Activated CD4-positive, alpha-beta T cell treated with anti-CD3 and anti-CD28 coated beads, Interleukin-2, amount 50 U/mL, for 4 hours (primary cell): Measurements from ENCODE around the gene RFWD3.
"Not testable (repeated sequence)": the region's sequence is repeated elsewhere in the genome, so short reads cannot be mapped to it uniquely, and the experiment has no call there.

Experiments
- DNase-seq, 2 experiments: peaks; one replicate each; pipeline ENCODE4 v3.0.0-alpha.2; 2020

Gene RFWD3

DNA sequence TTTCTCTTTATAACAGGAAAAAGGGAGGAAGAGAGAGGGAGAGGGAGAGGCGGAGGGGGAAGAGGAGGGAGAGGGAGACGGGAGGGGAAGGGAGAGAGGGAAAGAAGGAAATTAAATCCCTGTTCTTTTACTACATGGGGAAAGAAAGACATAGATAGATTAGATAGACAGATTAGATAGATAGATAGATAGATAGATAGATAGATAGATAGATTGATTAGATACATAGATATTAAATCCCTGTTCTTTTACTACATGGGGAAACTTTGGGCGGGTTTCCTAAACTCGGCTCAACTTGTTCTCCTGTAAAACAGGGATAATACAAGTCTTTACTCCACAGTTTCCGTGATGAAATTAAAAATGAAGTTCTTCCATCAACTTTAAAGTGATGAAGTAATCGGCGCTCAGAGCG, 661 bp downstream of the RFWD3 start:
- no peak for DNase-seq

DNA sequence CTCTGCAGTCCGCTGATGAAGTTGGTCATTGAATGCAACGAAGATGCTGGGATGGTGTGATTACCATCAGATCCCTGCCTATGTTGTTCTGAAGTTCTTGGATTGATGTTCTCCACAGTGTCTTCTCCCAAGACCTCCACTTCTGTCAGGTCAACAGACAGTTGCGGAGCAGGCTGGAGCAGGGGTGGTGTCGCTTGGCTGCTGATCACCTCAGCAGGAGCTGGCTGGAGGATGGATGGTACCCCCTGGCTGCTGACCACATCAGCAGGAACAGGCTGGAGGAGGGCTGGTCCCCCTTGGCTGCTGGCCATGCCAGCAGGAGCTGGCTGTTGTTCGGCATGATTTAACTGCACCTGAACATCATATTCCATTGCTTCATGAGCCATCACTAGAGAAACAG, 5.6 kb downstream of the RFWD3 start:
- no peak for DNase-seq

DNA sequence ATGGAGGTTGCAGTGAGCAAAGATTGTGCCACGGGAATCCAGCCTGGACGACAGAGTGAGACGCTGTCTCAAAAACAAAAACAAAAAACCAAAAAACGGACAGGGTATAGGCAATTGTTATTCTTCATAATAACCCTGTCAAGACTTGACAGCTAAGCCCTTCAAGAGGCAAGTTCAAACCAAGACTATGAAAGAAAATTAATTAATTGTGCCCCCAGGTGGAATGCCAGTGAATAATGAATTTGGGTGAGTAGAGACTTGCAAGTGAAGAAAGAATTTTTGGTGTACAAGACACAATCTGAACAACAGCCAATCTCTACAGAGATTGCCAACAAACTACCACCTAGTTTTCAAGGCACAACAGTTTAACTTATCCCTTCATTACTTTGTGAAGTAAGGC, 6.3 kb downstream of the RFWD3 start:
- no peak for DNase-seq

DNA sequence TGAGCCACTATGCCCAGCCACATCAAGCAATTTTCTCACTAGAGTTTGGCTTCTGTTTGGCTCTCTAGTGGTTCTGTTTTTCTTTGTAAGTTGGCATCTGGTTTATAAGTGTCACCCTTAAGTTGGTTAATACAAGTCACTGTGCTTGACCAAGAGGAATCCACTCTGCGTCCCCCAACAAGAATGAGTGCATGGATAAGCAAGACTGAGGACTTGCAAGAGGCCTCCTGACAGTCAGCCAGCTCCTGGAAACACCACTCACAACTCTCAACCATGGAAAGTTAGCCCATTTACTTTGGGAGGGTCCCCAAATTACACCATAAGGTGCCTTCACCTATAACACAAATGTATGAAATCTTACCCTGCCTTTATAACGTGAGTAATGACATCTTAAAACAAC, 7.6 kb downstream of the RFWD3 start:
- DNase-seq, result no peak

DNA sequence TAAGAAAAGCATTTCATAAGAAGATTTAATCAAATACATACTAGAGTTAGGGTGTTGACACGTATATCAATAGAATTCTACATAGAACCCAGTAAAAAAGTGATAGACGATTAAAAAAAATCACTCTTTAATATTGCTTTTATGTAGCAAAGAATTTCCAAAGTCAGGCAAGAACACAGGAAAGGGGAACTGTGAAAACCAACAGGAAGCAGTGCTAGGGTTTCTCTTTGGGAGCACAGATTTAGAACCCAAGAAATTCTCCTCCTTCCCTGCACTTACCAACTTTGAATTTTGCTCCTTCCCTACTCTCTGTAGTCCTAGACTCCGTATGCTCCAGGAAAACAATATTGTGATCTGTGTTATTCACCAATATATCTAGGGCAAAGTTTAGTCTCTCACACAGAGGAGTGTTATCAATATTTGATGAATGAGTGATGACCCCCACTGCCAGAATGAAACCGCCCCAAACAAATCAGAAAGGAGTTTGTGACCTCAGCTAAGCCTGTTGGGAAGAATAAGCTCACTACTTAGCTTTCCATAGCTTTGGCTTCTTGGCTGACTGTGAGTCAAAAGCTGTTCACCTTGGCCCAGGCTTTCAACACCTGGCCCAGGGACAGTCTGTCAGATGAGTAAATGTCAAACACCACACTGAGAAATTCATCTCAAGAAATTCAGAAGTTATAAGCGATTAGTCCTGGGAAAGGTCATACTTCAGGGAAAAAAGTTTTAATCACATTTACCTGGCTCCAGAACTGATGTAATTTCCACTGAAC, 8.6 kb downstream of the RFWD3 start:
- DNase-seq, result no peak

DNA sequence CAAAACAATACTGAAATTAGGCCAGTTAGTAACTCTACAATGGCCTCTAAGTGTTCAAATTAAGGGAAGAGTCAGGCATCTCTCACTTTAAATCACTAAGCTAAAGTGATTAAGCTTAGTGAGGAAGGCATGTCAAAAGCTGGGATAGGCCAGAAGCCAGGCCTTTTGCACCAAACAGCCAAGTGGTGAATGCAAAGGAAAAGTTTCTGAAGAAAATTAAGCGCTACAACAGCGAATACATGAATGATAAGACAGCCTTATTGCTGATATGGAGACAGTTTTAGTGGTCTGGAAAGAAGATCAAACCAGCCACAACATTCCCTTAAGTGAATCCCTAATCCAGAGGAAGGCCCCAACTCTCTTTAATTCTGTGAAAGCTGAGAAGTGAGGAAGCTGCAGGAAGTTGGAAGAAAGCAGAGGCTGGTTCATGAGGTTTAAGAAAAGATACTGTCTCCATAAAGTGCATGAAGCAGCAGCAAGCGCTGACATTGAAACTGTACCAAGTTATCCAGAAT, 12.1 kb downstream of the RFWD3 start:
- no peak for DNase-seq

DNA sequence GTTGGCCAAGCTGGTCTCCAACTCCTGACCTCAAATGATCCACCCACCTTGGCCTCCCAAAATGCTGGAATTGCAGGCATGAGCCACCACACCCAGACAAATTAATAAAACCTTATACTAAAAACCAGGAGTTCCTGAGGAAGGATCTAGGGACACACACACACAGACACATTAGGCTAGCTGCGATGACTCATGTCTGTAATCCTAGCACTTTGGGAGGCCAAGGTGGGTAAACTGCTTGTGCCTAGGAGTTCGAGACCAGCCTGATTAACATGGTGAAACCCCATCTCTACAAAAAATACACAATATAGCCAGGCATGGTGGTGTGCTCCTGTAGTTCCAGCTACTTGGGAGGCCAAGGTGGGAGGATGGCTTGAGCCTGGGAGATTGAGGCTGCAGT, 13.8 kb downstream of the RFWD3 start:
- DNase-seq, result not testable (repeated sequence)

DNA sequence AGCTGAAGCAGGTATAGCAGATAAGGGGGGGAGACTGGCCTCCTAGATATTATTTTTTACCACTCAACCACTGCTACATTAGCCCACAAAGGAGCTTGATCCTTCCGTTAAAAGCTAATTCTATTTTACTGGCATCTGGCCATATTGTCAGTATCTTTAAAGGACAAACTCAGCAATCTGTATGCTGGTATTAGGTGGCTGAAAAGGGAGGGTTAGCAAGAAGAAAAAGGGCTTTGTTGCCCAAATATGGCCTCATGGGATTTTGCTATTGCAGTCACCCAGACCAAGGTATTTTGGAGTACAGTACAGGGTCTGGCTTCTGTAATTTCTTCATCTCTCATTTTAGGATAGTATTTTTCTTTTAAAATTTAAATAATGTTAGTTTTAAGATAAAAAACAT, 14.4 kb downstream of the RFWD3 start:
- no peak for DNase-seq

DNA sequence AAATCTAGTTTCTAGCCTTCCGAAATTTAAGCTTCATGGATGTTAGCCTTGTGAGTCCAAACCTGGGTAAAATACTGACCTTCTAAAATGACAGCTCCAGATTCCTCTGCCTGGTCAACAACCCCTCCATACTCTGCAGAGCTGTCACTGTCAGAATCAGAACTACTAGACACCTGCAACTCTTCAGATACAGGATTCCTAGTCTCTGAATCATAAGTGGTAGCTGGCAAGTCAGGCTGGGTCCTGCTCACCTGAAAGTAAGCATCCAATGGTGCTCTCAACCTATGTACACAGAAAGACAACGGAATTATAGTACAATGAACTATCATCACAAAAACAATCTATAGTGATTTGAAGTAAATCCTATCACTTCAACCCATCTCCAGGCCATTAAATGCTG, 14.8 kb downstream of the RFWD3 start:
- no peak for DNase-seq

DNA sequence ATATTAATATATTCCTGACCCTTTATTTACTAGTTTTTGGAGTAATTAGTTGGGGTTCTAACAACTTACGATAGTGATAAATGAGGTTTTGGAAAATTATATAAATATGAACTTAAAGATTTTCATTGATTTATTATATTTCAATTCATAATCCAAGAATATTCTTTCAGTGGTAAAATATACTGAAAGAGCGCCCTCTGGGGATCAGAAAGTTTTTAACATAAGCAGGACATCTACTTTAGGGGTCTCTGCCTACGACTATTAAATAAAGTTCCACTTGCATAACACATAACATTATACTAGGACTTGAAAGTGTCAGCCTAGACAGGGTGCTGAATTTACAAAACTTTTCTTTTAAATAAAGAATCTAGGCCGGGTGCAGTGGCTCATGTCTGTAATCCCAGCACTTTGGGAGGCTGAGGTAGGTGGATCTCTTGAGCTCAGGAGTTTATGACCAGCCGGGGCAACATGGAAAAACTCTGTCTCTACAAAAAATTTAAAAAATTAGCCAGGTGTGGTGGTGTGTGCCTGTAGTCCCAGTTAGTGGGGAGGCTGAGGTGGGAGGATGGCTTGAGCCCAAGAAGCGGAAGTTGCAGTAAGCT, 15.6 kb downstream of the RFWD3 start:
- no peak for DNase-seq

DNA sequence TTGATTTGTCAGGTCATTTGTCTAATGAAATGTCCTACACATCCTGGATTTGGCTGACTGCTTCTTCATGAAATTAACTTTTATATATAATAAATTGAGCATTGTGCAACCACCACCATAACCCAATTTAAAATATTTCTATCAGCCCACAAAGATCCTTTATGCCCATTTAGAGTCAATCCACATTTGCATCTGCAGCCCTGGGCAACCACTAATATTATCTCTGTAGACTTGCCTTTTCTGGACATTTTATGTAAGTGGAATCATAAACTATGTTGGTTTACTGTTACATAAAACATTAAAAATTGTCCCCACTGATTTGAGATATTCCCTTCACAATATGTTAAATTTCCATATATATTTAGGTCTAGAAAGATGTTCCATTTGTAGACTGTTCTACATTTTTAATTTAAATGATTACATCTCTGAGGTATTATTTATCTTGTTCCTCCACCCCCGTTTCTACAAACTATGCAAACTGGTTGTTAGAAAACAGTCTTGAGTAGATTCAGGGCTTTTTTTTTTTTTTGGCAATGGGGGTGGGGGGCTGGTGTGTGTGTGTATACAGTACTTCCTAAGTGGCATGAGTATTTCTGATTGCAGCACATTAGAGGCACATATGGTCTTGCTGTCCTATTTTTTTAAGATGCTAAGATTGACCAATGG, 16.7 kb downstream of the RFWD3 start:
- no peak for DNase-seq

DNA sequence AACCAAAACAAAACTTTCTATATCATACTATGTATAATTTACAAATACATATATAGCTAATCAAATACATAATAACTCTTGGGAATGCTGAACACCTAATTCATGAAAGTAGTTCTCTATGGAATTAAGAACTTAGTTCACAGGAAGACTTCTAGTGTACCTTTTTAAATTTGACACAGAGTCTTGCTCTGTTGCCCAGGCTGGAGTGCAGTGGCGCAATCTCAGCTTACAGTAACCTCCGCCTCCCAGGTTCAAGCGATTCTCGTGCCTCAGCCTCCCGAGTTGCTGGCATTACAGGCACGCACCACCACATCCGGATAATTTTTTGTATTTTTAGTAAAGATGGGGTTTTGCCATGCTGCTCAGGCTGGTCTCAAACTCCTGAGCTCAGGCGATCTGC, 24.7 kb downstream of the RFWD3 start:
- DNase-seq, result no peak

DNA sequence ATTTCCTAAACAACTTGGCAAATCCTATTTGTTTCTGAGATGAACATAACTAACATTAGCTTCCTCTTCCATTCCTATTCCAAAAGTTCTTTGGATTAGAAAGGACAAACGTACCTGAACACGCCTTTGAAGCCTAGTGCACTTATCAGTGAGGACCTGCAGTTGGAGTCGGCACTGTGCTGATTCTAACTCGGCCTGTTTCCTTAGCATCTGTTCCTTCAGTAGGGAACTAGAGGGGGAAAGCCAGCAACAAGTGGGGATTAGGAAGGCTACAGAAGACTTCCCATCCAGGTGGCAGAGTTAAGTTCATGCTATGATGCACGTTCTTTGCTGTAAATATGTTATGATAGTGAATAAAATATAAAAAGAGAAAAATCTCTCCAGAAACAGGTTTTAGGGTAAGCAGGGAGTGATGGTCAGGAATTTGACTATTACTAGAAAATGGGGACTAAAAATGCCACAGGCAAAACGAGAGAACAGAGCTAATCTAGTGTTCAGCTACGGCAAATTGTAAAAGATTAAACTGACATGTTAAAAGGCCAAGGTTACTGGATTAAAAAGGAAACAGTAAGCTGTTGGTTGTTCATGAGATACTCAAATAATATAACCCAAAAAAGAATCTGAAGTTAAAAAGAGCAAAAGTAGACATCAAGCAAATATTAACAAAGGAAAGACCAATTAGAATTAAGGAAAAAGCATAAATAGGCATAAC, 28.8 kb downstream of the RFWD3 start:
- DNase-seq, result no peak

DNA sequence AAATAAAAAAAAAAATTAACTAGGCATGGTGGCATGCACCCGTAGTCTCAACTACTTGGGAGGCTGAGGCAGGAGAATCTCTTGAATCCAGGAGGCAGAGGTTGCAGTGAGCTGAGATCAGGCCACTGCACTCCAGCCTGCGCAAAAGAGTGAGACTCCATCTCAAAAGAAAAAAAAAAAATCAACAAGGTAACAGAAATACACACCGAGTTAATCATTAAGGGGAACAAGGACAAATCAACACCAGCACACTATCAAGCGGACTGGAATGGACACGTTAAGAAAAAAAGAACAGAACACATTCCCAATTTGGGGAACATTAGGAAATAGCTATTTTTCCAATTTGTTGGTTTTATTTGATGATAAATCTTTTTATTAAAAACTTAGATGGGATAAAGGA, 31.4 kb downstream of the RFWD3 start:
- DNase-seq, result no peak

DNA sequence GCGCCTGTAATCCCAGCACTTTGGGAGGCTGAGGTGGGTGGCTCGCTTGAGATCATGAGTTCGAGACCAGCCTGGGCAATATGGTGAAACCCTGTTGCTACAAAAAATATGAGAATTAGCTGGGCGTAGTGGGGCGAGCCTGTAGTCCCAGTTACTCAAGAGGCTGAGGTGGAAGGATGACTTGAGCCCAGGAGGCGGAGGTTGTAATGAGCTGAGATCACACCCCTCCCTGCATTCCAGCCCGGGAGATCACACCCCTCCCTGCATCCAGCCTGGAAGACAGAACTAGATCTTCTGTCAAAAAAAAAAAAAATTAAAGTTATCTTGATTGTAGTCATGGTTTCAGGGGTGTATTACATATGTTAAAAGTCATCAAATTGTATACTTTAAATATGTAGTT, 33.0 kb downstream of the RFWD3 start:
- DNase-seq, result no peak

DNA sequence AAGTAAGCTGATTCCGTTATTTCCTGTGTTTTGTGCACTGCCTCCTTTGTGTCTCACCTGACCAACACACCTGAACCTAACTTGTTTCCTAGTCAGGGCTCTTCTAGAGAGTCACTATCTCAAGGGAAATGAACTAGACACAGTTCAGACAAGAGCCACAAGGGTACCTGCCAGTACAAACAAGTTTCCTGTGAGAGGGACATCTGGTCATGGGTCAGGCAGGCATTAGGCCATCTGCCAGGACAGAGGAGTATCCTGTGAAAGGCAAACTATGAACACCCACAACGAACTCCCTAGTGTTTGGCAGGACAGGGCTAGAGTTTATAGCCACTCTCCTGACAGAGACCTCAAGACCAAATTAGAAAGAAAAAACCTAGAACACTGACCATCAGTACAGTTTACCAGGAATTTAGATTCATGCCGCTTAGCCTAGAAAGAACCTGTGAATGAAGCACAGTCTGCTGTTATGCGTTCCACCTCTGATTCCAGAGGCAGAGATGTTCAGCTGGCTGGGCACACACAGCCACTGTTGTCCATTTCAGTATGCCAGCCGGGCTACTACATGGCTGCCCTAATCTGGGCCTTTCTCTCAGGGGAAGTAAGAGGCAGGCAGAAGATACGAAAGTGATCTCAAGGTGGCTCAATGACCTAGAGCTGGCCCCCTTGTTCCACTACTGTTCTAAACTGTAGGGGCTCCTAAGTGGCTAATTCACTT, 39.0 kb downstream of the RFWD3 start:
- DNase-seq, result no peak

DNA sequence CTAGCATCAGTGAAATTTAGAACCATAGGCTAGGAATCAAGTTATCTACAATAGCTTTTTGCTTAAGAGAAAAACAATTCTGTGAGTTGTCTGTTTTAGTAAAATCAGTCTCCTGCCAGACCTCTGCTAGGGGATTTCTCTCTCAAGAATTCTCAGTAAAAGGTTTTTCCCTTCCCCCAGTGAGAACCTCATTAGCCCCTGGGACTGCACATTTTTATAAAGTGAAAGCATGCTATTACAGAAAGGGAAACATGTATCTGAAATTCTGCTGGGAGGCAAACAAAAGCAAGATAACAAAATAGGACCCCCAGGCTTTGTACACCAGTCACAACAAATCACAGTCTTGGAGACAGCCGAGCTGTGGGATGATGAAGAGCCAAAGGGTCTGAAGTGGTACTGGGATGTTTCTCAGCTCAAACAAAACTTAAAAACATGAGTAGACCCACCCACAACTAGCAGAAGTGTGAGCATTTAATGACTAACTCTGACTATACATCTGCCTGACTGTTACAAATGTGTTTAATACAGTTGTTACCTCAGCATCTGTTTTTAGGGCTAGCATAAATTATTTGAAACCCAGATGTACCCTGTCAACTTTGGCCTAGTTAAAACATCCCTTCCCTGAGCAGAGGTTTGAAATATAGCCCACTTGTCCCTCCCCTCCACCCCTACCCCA, 39.8 kb downstream of the RFWD3 start:
- no peak for DNase-seq

DNA sequence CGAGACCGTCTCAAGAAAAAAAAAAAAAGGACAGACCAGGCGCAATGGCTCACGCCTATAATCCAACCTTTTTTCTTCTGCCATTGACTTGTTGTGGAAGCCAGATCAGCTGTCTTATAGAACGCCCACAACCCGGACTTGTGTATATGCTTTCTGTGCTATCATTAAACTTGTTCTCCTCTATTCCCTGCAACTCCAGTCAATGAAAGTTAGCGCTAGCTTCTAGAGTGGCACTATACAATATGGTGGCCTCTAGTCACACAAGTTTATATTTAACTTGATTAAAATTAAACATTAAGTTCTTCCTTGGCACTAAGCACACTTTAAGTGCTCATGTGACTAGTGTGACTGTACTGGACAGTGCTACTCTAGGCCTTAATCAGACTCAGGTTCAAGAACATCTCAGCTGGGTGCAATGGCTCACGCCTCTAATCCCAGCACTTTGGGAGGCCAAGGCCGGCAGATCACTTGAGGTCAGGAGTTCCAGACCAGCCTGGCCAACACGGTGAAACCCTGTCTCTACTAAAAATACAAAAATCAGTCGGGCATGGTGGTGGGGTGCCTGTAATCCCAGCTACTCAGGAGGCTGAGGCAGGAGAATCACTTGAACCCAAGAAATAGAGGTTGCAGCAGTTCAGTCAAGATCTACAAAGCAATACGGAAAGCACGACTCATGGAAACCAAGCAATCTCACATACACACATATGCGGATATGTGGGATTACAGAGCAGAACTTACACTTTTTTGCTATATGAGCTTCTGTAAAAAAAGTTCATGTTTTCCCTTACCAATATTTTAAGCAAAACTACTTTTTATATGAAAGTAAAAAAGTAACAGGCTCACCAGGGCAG, 41.0 kb downstream of the RFWD3 start:
- DNase-seq, result no peak

DNA sequence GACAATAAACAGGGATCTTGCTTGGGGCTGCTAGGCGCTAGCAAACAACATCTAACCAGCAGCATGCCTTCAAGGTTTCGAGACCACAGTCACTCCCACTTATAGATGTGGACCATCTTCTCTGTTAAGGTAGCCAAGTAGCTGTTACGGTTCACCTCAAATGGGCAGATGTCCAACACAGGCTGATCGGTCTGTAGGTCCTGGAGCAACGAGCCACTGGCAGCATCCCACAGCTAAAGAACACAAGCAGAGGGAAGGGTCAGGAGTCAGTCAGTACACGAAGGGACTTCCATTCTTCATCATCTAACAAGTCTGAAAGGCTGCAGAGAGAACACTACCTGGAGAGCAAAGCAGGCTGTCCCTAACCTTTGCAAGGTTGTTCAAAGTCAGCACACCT, 42.8 kb downstream of the RFWD3 start:
- DNase-seq, result no peak

DNA sequence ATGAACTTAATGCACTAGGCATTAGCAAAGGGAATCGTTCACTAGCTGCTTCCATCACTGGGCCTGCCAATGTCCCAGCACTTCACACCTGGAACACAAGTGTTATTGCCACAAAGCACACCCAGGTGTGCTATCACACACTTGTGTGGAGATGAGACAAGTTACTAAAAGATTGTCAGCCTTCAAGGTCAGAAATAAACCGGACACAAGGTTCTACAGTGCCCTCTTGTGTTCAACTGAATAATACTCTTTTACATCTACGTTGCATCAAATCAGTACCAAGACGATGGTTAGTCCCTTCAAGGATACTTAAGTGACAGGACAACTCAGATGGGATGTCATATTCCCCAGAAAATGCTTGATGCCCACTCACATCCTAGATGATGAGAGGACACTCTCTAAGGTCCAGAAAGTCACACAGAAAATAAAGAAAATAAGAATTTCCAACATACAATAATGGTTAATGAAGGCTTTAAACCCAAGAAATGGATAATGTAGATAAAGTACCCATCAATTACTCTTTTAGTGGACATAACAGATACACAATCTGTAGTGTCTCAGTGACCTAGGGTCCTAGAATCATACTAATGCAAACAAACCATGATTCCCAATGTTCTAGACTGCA, 43.4 kb downstream of the RFWD3 start:
- DNase-seq, result no peak

DNA sequence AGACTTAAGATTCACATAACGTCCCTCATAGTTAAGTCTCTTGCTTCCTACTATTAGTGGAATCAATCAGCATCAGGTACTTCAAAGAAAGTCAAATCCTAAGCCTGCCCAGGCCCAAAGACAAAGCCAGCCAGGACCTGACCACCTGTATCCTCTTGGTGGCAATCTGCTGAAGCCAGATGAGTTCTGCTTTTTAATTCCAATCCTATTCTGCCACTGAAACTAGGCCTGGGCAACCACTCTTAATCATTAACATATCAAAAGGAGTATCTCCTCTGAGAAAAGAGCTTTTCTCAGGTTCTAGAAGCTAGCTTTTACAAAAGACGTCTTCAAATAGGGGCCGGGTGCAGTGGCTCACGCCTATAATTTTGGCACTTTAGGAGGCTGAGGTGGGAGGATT, 44.7 kb downstream of the RFWD3 start:
- no peak for DNase-seq
